LNCAP (cell line): ENCODE data around the gene KMO.
A peak's percentile ranks its signal among the peaks of the same experiment; 100 is the strongest.

ENCODE experiments used
- TF ChIP-seq, protein P1 (sequence below): fragments of 450-650 bp; IDR thresholded peaks from 2 replicates; pipeline ENCODE4 v1.5.1; 2017; ENCODE audit warnings: mild to moderate bottlenecking

The KMO gene

DNA sequence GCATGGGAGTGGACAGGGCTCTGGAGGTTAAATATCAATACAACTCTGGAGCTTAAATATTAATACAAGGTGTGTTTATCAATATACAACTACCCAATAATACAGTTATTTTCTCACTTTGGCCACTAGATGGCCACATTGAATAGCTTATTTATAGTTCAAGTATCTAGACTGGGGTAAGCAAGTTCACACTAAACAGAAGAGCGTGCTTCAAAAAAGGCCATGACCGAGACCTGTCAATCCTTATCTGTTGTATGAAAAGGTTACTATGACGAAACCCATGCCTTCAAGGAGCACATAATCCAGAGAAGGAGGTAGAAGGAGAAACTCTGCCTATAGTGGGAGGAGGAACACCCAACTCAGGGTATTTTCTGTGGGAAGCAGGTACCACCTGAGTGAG lies 78.9 kb downstream of the KMO start:
- TF ChIP-seq, protein P1, sequence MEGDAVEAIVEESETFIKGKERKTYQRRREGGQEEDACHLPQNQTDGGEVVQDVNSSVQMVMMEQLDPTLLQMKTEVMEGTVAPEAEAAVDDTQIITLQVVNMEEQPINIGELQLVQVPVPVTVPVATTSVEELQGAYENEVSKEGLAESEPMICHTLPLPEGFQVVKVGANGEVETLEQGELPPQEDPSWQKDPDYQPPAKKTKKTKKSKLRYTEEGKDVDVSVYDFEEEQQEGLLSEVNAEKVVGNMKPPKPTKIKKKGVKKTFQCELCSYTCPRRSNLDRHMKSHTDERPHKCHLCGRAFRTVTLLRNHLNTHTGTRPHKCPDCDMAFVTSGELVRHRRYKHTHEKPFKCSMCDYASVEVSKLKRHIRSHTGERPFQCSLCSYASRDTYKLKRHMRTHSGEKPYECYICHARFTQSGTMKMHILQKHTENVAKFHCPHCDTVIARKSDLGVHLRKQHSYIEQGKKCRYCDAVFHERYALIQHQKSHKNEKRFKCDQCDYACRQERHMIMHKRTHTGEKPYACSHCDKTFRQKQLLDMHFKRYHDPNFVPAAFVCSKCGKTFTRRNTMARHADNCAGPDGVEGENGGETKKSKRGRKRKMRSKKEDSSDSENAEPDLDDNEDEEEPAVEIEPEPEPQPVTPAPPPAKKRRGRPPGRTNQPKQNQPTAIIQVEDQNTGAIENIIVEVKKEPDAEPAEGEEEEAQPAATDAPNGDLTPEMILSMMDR, result peak; percentile 72

DNA sequence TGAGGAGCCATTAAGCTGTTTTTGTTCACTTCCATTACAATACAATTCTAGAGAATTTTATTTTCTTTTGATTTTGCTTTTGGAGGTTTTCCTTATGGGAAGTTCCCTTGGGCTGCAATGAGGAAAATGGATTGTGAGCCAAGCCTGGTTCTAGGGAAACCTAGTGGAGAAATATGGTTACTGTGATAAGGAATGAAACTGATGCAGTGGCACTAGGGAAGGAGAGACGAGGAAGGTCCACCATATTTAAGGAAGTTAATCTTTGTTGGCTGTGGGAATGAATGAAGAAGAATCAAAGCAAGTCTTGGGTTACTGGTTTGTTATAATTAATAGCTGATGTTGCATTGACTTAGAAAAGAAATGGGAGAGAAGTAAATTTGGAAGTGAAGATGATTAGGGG lies 79.6 kb downstream of the KMO start:
- TF ChIP-seq, protein P1, result no peak

DNA sequence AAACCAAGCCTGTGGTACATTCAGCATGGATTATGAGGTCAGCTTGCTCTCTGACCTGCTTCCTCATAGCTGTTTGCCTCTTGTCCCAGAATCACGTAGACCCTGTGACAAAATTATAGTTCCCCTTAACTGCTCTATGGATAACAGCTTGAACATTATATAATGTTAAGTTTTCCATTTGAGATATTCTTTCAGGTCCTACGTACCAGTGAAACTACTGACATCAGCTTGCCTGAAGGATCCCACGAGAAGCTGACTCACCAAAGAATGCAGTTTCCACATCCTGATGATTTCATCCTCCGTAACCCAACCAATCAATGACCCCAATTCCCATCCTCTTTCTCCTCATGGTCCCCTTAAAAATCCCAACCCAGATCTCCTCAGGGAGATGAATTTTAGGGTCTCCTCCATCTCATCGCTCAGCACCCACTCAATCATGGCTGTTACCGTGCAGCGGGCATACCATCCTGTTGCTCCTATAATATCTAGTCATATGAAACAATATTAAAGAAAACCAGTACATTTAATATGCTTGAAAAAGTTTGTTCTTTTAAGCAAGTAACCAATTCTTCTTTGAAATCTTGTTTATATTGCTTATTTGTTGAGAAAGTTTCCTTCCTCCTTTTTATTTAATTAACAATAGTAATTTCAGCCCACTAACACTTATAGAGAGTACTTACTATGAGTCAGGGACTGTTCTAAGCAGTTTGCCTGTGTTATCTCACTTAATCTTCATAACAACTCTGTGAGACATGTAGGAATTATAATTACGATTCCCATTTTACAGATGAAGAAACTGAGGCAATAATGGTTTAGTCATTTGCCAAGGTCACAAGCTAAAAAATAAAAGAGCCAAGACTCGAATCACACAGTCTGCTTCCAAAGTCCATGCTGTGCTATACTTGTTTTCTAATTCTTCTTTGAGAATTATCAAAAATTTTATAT lies 80.6 kb downstream of the KMO start:
- TF ChIP-seq, protein P1, result no peak

DNA sequence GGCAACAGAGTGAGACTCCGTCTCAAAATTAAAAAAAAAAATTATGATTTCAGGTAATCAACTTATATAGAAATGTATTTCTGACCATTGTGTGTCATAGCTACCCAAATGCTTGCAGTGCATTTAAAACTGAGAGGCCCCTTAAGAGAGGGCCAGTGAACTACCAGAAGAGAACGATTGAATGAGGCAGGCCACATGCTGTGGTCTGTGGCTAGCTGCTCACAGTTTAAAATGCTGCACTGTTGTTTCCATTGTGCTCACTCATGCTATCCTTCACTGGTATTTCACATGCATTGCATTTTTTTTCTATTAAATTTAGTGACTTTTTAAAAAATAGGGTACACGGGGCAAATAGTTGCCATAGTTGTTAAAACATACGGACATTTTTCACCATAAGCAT lies 82.0 kb downstream of the KMO start:
- TF ChIP-seq, protein P1, result no peak

DNA sequence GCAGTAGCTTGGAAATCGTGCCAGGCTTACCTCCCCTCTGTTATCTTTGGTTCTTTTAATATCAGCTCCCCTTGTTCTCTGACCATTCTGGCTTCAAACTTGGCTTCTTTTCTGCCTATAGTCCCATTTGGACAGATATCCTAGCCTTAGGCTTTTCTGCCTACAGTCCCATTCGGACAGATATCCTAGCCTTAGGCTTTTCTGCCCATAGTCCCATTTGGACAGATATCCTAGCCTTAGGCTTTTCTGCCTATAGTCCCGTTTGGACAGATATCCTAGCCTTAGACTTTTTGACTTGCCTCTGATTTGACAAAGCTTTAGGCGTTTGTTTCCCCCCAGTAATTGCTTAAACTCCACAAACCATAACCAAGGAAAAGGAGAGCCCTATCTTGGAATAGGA lies 82.4 kb downstream of the KMO start:
- TF ChIP-seq, protein P1, result no peak

DNA sequence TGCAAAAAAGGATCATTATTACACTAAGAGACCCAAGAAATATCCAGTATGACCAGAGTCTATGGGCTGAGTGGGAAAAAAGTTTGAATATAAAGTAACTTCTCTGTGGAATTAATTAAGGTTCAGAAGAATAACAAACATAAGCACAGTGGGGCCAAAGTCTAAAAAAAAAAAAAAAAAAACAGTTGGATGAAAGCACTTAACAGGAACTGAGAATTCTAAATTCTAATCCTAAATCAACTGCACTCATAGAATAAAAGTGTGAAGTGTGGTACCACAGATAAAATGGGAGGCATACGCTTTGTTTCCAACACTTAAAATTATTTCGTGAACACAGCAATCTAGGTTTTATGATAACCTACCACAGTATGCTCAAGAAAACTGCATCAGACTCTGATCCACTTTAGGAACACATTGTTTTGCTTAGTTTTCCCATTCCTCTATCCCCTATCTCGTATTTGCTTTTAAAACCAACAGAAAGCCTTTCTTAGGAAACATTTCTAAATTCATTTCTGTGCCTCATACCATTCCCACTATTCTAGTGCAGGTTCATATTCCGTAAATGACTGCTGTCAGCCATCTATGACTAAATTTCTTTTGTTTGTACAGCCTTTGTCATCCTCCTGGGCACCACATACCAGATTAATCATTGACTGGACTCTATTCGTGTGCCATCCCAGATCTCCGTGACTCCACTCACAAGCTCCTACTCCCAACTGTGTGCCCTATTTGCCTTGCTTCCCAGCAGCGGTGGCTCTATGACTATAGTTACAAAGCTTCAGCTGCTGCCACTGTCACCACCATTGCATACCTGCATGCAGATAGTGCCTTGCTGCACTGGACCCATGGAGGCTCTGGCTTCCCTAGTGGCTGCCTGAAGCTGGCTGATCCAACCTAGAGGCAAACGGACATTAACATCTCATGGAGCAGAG lies 83.1 kb downstream of the KMO start:
- TF ChIP-seq, protein P1, result no peak

DNA sequence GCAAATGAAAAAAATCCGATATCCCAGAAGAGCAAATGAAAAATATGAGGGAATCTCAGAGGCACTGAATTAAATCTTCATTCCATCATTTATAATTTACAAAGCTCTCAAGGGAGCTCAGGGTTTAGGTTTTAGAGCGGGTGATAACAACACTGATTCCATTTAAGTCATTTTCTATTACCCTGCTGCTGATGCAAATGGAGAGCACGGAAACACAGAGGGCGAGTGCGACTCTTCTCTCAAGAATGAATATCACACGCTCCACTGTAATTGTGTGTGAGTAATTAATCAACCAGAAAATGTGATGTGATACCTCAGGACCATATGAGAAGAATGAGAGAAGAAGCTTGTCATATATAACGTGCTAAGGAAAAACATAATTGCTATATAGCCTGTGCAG lies 85.2 kb downstream of the KMO start:
- TF ChIP-seq, protein P1, result no peak
